HEK293 (cell line): Measurements from ENCODE around the gene KCNK1.

Source experiments
- WT1 ChIP-seq: fragments of 450-650 bp; formaldehyde crosslinking; IDR thresholded peaks from 2 replicates; pipeline ENCODE4 v1.5.1; 2016; ENCODE audit warnings: missing biosample characterization, missing genetic modification characterization
- ZBTB8A ChIP-seq: fragments of 450-650 bp; formaldehyde crosslinking; IDR thresholded peaks from 2 replicates; pipeline ENCODE4 v1.5.1; 2016; ENCODE audit warnings: missing biosample characterization, missing genetic modification characterization
- ZNF10 ChIP-seq: fragments of 450-650 bp; formaldehyde crosslinking; IDR thresholded peaks from 2 replicates; pipeline ENCODE4 v1.5.1; 2017; ENCODE audit warnings: missing biosample characterization, missing genetic modification characterization
- ZNF561 ChIP-seq: fragments of 450-650 bp; IDR thresholded peaks from 2 replicates; pipeline ENCODE4 v1.5.1; 2018; ENCODE audit warnings: missing biosample characterization, missing genetic modification characterization, borderline replicate concordance
- ZNF768 ChIP-seq: fragments of 450-650 bp; formaldehyde crosslinking; IDR thresholded peaks from 2 replicates; pipeline ENCODE4 v1.5.1; 2018; ENCODE audit warnings: missing biosample characterization, mild to moderate bottlenecking, missing genetic modification characterization
- TF ChIP-seq, protein P1 (sequence below): fragments of 450-650 bp; formaldehyde crosslinking; IDR thresholded peaks from 2 replicates; pipeline ENCODE4 v1.5.1; 2017; ENCODE audit warnings: missing biosample characterization, missing genetic modification characterization
- TF ChIP-seq, protein P2 (sequence below): fragments of 450-650 bp; formaldehyde crosslinking; IDR thresholded peaks from 2 replicates; pipeline ENCODE4 v1.5.1; 2016; ENCODE audit warnings: missing biosample characterization, missing genetic modification characterization
- TF ChIP-seq, protein P3 (sequence below): fragments of 450-650 bp; formaldehyde crosslinking; IDR thresholded peaks from 2 replicates; pipeline ENCODE4 v1.5.1; 2016; ENCODE audit warnings: missing biosample characterization, missing genetic modification characterization, low read depth
- TF ChIP-seq, protein P4 (sequence below): fragments of 450-650 bp; formaldehyde crosslinking; IDR thresholded peaks from 2 replicates; pipeline ENCODE4 v1.5.1; 2016; ENCODE audit warnings: missing biosample characterization, missing genetic modification characterization

DNA sequence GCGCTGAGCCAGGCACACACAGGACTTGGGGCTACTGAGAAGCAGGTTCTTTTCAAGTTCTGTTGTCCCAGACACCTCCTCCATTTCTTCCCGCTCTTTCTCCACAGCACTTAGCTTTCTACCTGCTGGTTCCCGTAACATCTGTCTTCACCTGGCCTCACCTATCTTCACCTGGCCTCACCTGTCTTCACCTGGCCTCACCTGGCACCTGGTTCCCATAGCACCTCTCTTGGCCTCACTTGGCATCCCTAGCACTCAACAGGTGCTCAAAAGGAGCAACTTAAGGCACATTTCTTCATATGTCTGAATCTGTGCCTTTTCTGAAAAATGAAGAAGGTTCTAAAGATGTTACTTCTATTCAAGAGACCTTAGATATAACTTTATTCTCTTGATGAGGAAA is 10.4 kb downstream of the KCNK1 start:
- TF ChIP-seq, protein P1, sequence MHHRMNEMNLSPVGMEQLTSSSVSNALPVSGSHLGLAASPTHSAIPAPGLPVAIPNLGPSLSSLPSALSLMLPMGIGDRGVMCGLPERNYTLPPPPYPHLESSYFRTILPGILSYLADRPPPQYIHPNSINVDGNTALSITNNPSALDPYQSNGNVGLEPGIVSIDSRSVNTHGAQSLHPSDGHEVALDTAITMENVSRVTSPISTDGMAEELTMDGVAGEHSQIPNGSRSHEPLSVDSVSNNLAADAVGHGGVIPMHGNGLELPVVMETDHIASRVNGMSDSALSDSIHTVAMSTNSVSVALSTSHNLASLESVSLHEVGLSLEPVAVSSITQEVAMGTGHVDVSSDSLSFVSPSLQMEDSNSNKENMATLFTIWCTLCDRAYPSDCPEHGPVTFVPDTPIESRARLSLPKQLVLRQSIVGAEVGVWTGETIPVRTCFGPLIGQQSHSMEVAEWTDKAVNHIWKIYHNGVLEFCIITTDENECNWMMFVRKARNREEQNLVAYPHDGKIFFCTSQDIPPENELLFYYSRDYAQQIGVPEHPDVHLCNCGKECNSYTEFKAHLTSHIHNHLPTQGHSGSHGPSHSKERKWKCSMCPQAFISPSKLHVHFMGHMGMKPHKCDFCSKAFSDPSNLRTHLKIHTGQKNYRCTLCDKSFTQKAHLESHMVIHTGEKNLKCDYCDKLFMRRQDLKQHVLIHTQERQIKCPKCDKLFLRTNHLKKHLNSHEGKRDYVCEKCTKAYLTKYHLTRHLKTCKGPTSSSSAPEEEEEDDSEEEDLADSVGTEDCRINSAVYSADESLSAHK (tag by site-specific recombination), result no peak
- TF ChIP-seq, protein P2, sequence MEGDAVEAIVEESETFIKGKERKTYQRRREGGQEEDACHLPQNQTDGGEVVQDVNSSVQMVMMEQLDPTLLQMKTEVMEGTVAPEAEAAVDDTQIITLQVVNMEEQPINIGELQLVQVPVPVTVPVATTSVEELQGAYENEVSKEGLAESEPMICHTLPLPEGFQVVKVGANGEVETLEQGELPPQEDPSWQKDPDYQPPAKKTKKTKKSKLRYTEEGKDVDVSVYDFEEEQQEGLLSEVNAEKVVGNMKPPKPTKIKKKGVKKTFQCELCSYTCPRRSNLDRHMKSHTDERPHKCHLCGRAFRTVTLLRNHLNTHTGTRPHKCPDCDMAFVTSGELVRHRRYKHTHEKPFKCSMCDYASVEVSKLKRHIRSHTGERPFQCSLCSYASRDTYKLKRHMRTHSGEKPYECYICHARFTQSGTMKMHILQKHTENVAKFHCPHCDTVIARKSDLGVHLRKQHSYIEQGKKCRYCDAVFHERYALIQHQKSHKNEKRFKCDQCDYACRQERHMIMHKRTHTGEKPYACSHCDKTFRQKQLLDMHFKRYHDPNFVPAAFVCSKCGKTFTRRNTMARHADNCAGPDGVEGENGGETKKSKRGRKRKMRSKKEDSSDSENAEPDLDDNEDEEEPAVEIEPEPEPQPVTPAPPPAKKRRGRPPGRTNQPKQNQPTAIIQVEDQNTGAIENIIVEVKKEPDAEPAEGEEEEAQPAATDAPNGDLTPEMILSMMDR, result no peak
- TF ChIP-seq, protein P3, sequence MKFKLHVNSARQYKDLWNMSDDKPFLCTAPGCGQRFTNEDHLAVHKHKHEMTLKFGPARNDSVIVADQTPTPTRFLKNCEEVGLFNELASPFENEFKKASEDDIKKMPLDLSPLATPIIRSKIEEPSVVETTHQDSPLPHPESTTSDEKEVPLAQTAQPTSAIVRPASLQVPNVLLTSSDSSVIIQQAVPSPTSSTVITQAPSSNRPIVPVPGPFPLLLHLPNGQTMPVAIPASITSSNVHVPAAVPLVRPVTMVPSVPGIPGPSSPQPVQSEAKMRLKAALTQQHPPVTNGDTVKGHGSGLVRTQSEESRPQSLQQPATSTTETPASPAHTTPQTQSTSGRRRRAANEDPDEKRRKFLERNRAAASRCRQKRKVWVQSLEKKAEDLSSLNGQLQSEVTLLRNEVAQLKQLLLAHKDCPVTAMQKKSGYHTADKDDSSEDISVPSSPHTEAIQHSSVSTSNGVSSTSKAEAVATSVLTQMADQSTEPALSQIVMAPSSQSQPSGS, result no peak
- TF ChIP-seq, protein P4, sequence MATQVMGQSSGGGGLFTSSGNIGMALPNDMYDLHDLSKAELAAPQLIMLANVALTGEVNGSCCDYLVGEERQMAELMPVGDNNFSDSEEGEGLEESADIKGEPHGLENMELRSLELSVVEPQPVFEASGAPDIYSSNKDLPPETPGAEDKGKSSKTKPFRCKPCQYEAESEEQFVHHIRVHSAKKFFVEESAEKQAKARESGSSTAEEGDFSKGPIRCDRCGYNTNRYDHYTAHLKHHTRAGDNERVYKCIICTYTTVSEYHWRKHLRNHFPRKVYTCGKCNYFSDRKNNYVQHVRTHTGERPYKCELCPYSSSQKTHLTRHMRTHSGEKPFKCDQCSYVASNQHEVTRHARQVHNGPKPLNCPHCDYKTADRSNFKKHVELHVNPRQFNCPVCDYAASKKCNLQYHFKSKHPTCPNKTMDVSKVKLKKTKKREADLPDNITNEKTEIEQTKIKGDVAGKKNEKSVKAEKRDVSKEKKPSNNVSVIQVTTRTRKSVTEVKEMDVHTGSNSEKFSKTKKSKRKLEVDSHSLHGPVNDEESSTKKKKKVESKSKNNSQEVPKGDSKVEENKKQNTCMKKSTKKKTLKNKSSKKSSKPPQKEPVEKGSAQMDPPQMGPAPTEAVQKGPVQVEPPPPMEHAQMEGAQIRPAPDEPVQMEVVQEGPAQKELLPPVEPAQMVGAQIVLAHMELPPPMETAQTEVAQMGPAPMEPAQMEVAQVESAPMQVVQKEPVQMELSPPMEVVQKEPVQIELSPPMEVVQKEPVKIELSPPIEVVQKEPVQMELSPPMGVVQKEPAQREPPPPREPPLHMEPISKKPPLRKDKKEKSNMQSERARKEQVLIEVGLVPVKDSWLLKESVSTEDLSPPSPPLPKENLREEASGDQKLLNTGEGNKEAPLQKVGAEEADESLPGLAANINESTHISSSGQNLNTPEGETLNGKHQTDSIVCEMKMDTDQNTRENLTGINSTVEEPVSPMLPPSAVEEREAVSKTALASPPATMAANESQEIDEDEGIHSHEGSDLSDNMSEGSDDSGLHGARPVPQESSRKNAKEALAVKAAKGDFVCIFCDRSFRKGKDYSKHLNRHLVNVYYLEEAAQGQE, result no peak
- TF ChIP-seq WT1 (tag by site-specific recombination) (no peak), ZNF561 (tag by site-specific recombination) (no peak), ZNF10 (tag by site-specific recombination) (no peak), ZBTB8A (tag by site-specific recombination) (no peak), ZNF768 (tag by site-specific recombination) (no peak)
